WTC11 (cell line): ENCODE measurements around the gene NCKAP5. TPM values are rescaled to one million over a fixed set of nuclear protein-coding genes. Genes with fewer than 3 reads are reported as not detected.
A peak's percentile ranks its signal among the peaks of the same experiment; 100 is the strongest.

ENCODE experiments used
- ATAC-seq: fragments of 200-7000 bp; cut with Tn5 transposase; 2 replicates; pipeline ENCODE4 v1.10.0; 2021; ENCODE audit warnings: mild to moderate bottlenecking, moderate library complexity
- CTCF ChIA-PET: fragments of 300-600 bp; sonication (Branson Sonifier 250); formaldehyde crosslinking; loops from one replicate; lab custom pipeline; 2021; ENCODE audit warnings: antibody characterized with exemption; lab: Charles Lee
- POLR2A ChIA-PET: fragments of 350-600 bp; sonication (Branson Sonifier 250); formaldehyde crosslinking; loops from one replicate; lab custom pipeline; 2021; ENCODE audit warnings: antibody characterized with exemption; lab: Charles Lee
- DNase-seq: peaks from one replicate; pipeline ENCODE4 v3.0.0; 2021; ENCODE audit warnings: low spot score
- H3K27ac Mint-ChIP-seq: 2 replicates; pipeline ENCODE4 v1.8.0; 2021; ENCODE audit warnings: mixed read lengths
- H3K27me3 Mint-ChIP-seq: 2 replicates; pipeline ENCODE4 v1.8.0; 2021; ENCODE audit warnings: low read depth, mild to moderate bottlenecking, moderate library complexity, mixed read lengths
- H3K36me3 Mint-ChIP-seq: 2 replicates; pipeline ENCODE4 v1.8.0; 2021; ENCODE audit warnings: mixed read lengths
- H3K4me1 Mint-ChIP-seq: 2 replicates; pipeline ENCODE4 v1.8.0; 2022; ENCODE audit warnings: mixed read lengths
- H3K4me3 Mint-ChIP-seq: 2 replicates; pipeline ENCODE4 v1.8.0; 2021; ENCODE audit warnings: mild to moderate bottlenecking, moderate library complexity, mixed read lengths
- H3K9me3 Mint-ChIP-seq: 2 replicates; pipeline ENCODE4 v1.8.0; 2021; ENCODE audit warnings: mixed read lengths
- ATF2 ChIP-seq: sonication (generic); formaldehyde crosslinking; IDR thresholded peaks from 2 replicates; pipeline ENCODE4 v1.8.1; 2022; ENCODE audit warnings: low read depth, missing genetic modification reagents, borderline replicate concordance
- EMX1 ChIP-seq: fragments of 250-450 bp; sonication (Bioruptor Pico); IDR thresholded peaks from 2 replicates; pipeline ENCODE4 v1.8.0; 2021; ENCODE audit warnings: mild to moderate bottlenecking
- FOXP1 ChIP-seq: sonication (generic); formaldehyde crosslinking; IDR thresholded peaks from 2 replicates; pipeline ENCODE4 v1.8.0; 2022; ENCODE audit warnings: missing genetic modification reagents, mild to moderate bottlenecking, moderate library complexity, borderline replicate concordance
- GRHL2 ChIP-seq: fragments of 250-450 bp; sonication (Bioruptor Pico); IDR thresholded peaks from 2 replicates; pipeline ENCODE4 v1.8.0; 2022; ENCODE audit warnings: mild to moderate bottlenecking, moderate library complexity; ENCODE audit not compliant: insufficient replicate concordance, severe bottlenecking
- HMGA2 ChIP-seq: fragments of 250-450 bp; sonication (Bioruptor Pico); IDR thresholded peaks from 2 replicates; pipeline ENCODE4 v1.4.0; 2021; ENCODE audit warnings: mild to moderate bottlenecking, moderate library complexity
- KAT7 ChIP-seq: sonication (generic); formaldehyde crosslinking; IDR thresholded peaks from 2 replicates; pipeline ENCODE4 v1.8.1; 2023; ENCODE audit warnings: missing genetic modification reagents, mild to moderate bottlenecking, borderline replicate concordance
- MLX ChIP-seq: sonication (generic); formaldehyde crosslinking; IDR thresholded peaks from 2 replicates; pipeline ENCODE4 v1.8.1; 2023; ENCODE audit warnings: mild to moderate bottlenecking, missing genetic modification reagents, moderate library complexity
- NR1H2 ChIP-seq: sonication (generic); formaldehyde crosslinking; IDR thresholded peaks from 2 replicates; pipeline ENCODE4 v1.9.0; 2021; ENCODE audit warnings: mild to moderate bottlenecking, moderate library complexity, missing genetic modification reagents
- NR3C1 ChIP-seq: sonication (generic); formaldehyde crosslinking; conservative IDR thresholded peaks from 2 replicates; pipeline ENCODE4 v1.8.1; 2023; ENCODE audit warnings: low read depth, mild to moderate bottlenecking, missing genetic modification reagents
- OVOL2 ChIP-seq: fragments of 250-450 bp; sonication (Bioruptor Pico); IDR thresholded peaks from 2 replicates; pipeline ENCODE4 v1.9.0; 2021; ENCODE audit warnings: mild to moderate bottlenecking, borderline replicate concordance
- PRRX2 ChIP-seq: fragments of 250-450 bp; sonication (Bioruptor Pico); IDR thresholded peaks from 2 replicates; pipeline ENCODE4 v1.8.0; 2021; ENCODE audit warnings: mild to moderate bottlenecking
- SOX15 ChIP-seq: fragments of 250-450 bp; sonication (Bioruptor Pico); IDR thresholded peaks from 2 replicates; pipeline ENCODE4 v1.9.0; 2021; ENCODE audit warnings: mild to moderate bottlenecking
- TCF7 ChIP-seq: sonication (generic); formaldehyde crosslinking; IDR thresholded peaks from 2 replicates; pipeline ENCODE4 v1.8.0; 2022; ENCODE audit warnings: mild to moderate bottlenecking, low read depth, missing genetic modification reagents, moderate library complexity
- ZBTB21 ChIP-seq: sonication (generic); formaldehyde crosslinking; IDR thresholded peaks from 2 replicates; pipeline ENCODE4 v1.8.1; 2023; ENCODE audit warnings: mild to moderate bottlenecking, missing genetic modification reagents, borderline replicate concordance
- ZNF232 ChIP-seq: sonication (generic); formaldehyde crosslinking; IDR thresholded peaks from 2 replicates; pipeline ENCODE4 v1.8.0; 2022; ENCODE audit warnings: mild to moderate bottlenecking, missing genetic modification reagents
- ZNF396 ChIP-seq: fragments of 250-450 bp; sonication (Bioruptor Pico); IDR thresholded peaks from 2 replicates; pipeline ENCODE4 v1.8.0; 2021; ENCODE audit warnings: mild to moderate bottlenecking, moderate library complexity, borderline replicate concordance
- ZNF416 ChIP-seq: fragments of 250-450 bp; sonication (Bioruptor Pico); IDR thresholded peaks from 2 replicates; pipeline ENCODE4 v1.9.0; 2021; ENCODE audit warnings: mild to moderate bottlenecking, inconsistent platforms
- ZNF423 ChIP-seq: fragments of 250-450 bp; sonication (Bioruptor Pico); IDR thresholded peaks from 2 replicates; pipeline ENCODE4 v2.1.2; 2022; ENCODE audit warnings: mild to moderate bottlenecking, moderate library complexity
- ZNF512 ChIP-seq: sonication (generic); formaldehyde crosslinking; IDR thresholded peaks from 2 replicates; pipeline ENCODE4 v1.8.1; 2022; ENCODE audit warnings: missing genetic modification reagents, borderline replicate concordance
- ZSCAN18 ChIP-seq: fragments of 250-450 bp; sonication (Bioruptor Pico); IDR thresholded peaks from 2 replicates; pipeline ENCODE4 v2.1.2; 2022; ENCODE audit warnings: mild to moderate bottlenecking, moderate library complexity
- total RNA-seq: library from RNA; stranded (reverse); gene quantifications from 3 replicates; pipeline ENCODE4 v1.2.3, GENCODE V29; 2021
- TF ChIP-seq, protein P1 (sequence below): sonication (generic); formaldehyde crosslinking; IDR thresholded peaks from 2 replicates; pipeline ENCODE4 v1.8.0; 2022; ENCODE audit warnings: mild to moderate bottlenecking, missing genetic modification reagents
- TF ChIP-seq, protein P2 (sequence below): sonication (generic); formaldehyde crosslinking; IDR thresholded peaks from 2 replicates; pipeline ENCODE4 v1.8.1; 2023; ENCODE audit warnings: mild to moderate bottlenecking, missing genetic modification reagents, moderate library complexity
- TF ChIP-seq, protein P3 (sequence below): sonication (generic); formaldehyde crosslinking; IDR thresholded peaks from 2 replicates; pipeline ENCODE4 v1.8.1; 2022; ENCODE audit warnings: mild to moderate bottlenecking, missing genetic modification reagents, moderate library complexity, borderline replicate concordance

The NCKAP5 gene
- total RNA-seq, 1 experiment from 2014 or later, result 0.55 TPM

DNA sequence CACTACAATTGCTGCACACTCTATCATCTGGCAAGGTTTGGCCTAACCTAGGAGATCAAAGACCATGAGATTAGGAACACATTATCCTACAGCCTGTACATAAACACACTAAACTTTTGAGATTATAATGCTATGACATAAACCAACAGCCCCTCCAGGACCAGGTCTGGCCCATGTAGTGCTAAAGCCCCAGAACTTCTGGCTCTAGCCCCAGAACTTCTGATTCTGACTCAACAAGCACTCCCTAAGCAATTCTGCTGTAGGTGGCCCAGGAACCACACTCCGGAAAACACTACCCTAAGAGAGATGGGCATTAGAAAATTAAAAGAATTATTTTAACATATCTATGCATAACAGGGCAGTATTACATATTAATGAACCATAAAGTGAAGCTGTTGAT, 528.7 kb downstream of the NCKAP5 start:
- CTCF ChIA-PET, result no interaction called here

GRCh38 chr2:133026536-133027177, 541.6 kb downstream of the NCKAP5 start:
- Mint-ChIP-seq H3K9me3 (peaks cover 6% of the 10 kb centered on the region), H3K27ac (no peak overlapping the region), H3K36me3 (no peaks in the 10 kb centered on the region), H3K4me1 (peaks cover 27% of the 10 kb centered on the region), H3K4me3 (no peak overlapping the region), H3K27me3 (no peaks in the 10 kb centered on the region)
- TF ChIP-seq ZSCAN18, result no peak
- TF ChIP-seq GRHL2, result no peak
- TF ChIP-seq MLX, result no peak
- TF ChIP-seq ZNF396 (CRISPR knock-in tag), result no peak
- TF ChIP-seq ZNF232, result no peak
- no peak for TF ChIP-seq OVOL2 (CRISPR knock-in tag)
- no peak for TF ChIP-seq NR3C1
- no peak for TF ChIP-seq EMX1
- no peak for TF ChIP-seq PRRX2 (CRISPR knock-in tag)
- TF ChIP-seq ZBTB21 (CRISPR knock-in tag), result no peak
- TF ChIP-seq, protein P1, sequence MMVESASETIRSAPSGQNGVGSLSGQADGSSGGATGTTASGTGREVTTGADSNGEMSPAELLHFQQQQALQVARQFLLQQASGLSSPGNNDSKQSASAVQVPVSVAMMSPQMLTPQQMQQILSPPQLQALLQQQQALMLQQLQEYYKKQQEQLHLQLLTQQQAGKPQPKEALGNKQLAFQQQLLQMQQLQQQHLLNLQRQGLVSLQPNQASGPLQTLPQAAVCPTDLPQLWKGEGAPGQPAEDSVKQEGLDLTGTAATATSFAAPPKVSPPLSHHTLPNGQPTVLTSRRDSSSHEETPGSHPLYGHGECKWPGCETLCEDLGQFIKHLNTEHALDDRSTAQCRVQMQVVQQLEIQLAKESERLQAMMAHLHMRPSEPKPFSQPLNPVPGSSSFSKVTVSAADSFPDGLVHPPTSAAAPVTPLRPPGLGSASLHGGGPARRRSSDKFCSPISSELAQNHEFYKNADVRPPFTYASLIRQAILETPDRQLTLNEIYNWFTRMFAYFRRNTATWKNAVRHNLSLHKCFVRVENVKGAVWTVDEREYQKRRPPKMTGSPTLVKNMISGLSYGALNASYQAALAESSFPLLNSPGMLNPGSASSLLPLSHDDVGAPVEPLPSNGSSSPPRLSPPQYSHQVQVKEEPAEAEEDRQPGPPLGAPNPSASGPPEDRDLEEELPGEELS (CRISPR knock-in tag), result no peak
- TF ChIP-seq NR1H2 (CRISPR knock-in tag), result no peak
- TF ChIP-seq FOXP1, result no peak
- ChIA-PET CTCF (no interaction called here), POLR2A (no interaction called here)
- peak; percentile 46 for DNase-seq
- ATAC-seq, result peak; percentile 75

More for the DNA sequence above, 528.7 kb downstream of the NCKAP5 start:
- no peak for TF ChIP-seq ZNF423 (CRISPR knock-in tag)
- TF ChIP-seq, all 79 proteins: peak for 0
- Mint-ChIP-seq H3K36me3 (peaks cover 2% of the 10 kb centered on the region), H3K4me1 (no peaks in the 10 kb centered on the region), H3K27me3 (no peaks in the 10 kb centered on the region), H3K4me3 (no peak overlapping the region), H3K9me3 (peaks cover 35% of the 10 kb centered on the region), H3K27ac (no peak overlapping the region)
- POLR2A ChIA-PET, result no interaction called here
- ATAC-seq (no peak), DNase-seq (no peak)

- DNase-seq (no peak), ATAC-seq (no peak)
- peaks cover 6% of the 10 kb centered on the region for H3K9me3 Mint-ChIP-seq
- no peaks in the 10 kb centered on the region for H3K36me3 Mint-ChIP-seq
- H3K27ac Mint-ChIP-seq, result no peak overlapping the region
- no peak overlapping the region for H3K4me3 Mint-ChIP-seq
- no peaks in the 10 kb centered on the region for H3K27me3 Mint-ChIP-seq
- ChIA-PET POLR2A (no interaction called here), CTCF (no interaction called here)
- peaks cover 33% of the 10 kb centered on the region for H3K4me1 Mint-ChIP-seq
- no peak for TF ChIP-seq NR1H2 (CRISPR knock-in tag)
- no peak for TF ChIP-seq ZNF416 (CRISPR knock-in tag)
- no peak for TF ChIP-seq ATF2
- TF ChIP-seq, protein P2, sequence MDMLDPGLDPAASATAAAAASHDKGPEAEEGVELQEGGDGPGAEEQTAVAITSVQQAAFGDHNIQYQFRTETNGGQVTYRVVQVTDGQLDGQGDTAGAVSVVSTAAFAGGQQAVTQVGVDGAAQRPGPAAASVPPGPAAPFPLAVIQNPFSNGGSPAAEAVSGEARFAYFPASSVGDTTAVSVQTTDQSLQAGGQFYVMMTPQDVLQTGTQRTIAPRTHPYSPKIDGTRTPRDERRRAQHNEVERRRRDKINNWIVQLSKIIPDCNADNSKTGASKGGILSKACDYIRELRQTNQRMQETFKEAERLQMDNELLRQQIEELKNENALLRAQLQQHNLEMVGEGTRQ (CRISPR knock-in tag), result no peak
- no peak for TF ChIP-seq HMGA2
- no peak for TF ChIP-seq SOX15
- TF ChIP-seq TCF7 (CRISPR knock-in tag), result no peak
- no peak for TF ChIP-seq KAT7
- TF ChIP-seq ZNF396 (CRISPR knock-in tag), result no peak
- TF ChIP-seq, protein P3, sequence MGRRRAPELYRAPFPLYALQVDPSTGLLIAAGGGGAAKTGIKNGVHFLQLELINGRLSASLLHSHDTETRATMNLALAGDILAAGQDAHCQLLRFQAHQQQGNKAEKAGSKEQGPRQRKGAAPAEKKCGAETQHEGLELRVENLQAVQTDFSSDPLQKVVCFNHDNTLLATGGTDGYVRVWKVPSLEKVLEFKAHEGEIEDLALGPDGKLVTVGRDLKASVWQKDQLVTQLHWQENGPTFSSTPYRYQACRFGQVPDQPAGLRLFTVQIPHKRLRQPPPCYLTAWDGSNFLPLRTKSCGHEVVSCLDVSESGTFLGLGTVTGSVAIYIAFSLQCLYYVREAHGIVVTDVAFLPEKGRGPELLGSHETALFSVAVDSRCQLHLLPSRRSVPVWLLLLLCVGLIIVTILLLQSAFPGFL (CRISPR knock-in tag), result no peak
- TF ChIP-seq ZNF512, result no peak
Measured at GRCh38 chr2:133025004-133025403, 543.3 kb downstream of the NCKAP5 start.
